ENCODE measurements around the gene KRTAP17-1.

KRTAP17-1 gene
- long read RNA-seq: 0 reads

GRCh38 chr17:41315204-41315794 lies at the start of gene KRTAP17-1:
Gene KRTAP17-1 (minus strand): TSS chr17:41315710. CDS start chr17:41315650, 60 bp downstream.
- no peaks in the 10 kb centered on the region for H3K27me3 ChIP-seq (ENCODE audit: insufficient read depth, poor library complexity, severe bottlenecking)
- DNase-seq (ENCODE audit: low read depth in 1 of 2, low spot score in 1 of 2): no peak
- TF ChIP-seq SPI1 (IDR thresholded peaks at IDR 0.05; ENCODE audit: borderline replicate concordance, low read depth) (no peak), REST (IDR thresholded peaks at IDR 0.05; ENCODE audit: insufficient replicate concordance, low read depth) (no peak), POLR2AphosphoS5 (IDR thresholded peaks at IDR 0.05; ENCODE audit: low read depth) (no peak), GABPA (IDR thresholded peaks at IDR 0.05; ENCODE audit: low read depth) (no peak), CTCF (IDR thresholded peaks at IDR 0.05; ENCODE audit: insufficient read depth, low read length) (no peak)
- no peak within 1 kb of the TSS for H3K27ac ChIP-seq (replicated peaks)
- H3K4me3 ChIP-seq (replicated peaks; ENCODE audit: insufficient read depth, low read length): no peak within 1 kb of the TSS

GRCh38 chr17:41363881-41364280 lies 48.4 kb upstream of the KRTAP17-1 start:
- TF ChIP-seq POLR2AphosphoS5 (IDR thresholded peaks at IDR 0.05; ENCODE audit: low read depth) (no peak), SPI1 (IDR thresholded peaks at IDR 0.05; ENCODE audit: borderline replicate concordance, low read depth) (no peak), CTCF (IDR thresholded peaks at IDR 0.05; ENCODE audit: insufficient read depth, low read length) (no peak), REST (IDR thresholded peaks at IDR 0.05; ENCODE audit: insufficient replicate concordance, low read depth) (no peak), GABPA (IDR thresholded peaks at IDR 0.05; ENCODE audit: low read depth) (no peak)
- Histone ChIP-seq H3K4me3 (replicated peaks; ENCODE audit: insufficient read depth, low read length) (no peak overlapping the region), H3K27ac (replicated peaks) (no peak overlapping the region), H3K27me3 (ENCODE audit: insufficient read depth, poor library complexity, severe bottlenecking) (no peaks in the 10 kb centered on the region)
- no peak for DNase-seq (ENCODE audit: low read depth in 1 of 2, low spot score in 1 of 2)

GRCh38 chr17:41360296-41360995 lies 44.9 kb upstream of the KRTAP17-1 start:
- H3K27ac ChIP-seq (replicated peaks): no peak overlapping the region
- H3K4me3 ChIP-seq (replicated peaks; ENCODE audit: insufficient read depth, low read length): no peak overlapping the region
- TF ChIP-seq POLR2AphosphoS5 (IDR thresholded peaks at IDR 0.05; ENCODE audit: low read depth): no peak
- TF ChIP-seq CTCF (IDR thresholded peaks at IDR 0.05; ENCODE audit: insufficient read depth, low read length): no peak
- no peak for TF ChIP-seq REST (IDR thresholded peaks at IDR 0.05; ENCODE audit: insufficient replicate concordance, low read depth)
- no peak for TF ChIP-seq GABPA (IDR thresholded peaks at IDR 0.05; ENCODE audit: low read depth)
- TF ChIP-seq SPI1 (IDR thresholded peaks at IDR 0.05; ENCODE audit: borderline replicate concordance, low read depth): no peak
- no peak for DNase-seq (ENCODE audit: low read depth in 1 of 2, low spot score in 1 of 2)
- no peaks in the 10 kb centered on the region for H3K27me3 ChIP-seq (ENCODE audit: insufficient read depth, poor library complexity, severe bottlenecking)

Data from HL-60 (cell line).